Muscle layer of colon (tissue), 2 donors: Measurements from ENCODE around the gene METTL16.

Experiments
- H3K27ac ChIP-seq: one replicate; pipeline ENCODE4 v1.7.0; 2013; ENCODE audit warnings: low read depth, mild to moderate bottlenecking, low read length, moderate library complexity
- H3K27me3 ChIP-seq, 2 donors: one replicate each; pipeline ENCODE4 v1.7.0; 2013; ENCODE audit warnings: low read length in 2 of 2, mild to moderate bottlenecking in 2 of 2; ENCODE audit not compliant: insufficient read depth in 2 of 2, control insufficient read depth in 1 of 2
- H3K36me3 ChIP-seq: one replicate; pipeline ENCODE4 v1.7.0; 2013; ENCODE audit warnings: mild to moderate bottlenecking, low read length; ENCODE audit not compliant: insufficient read depth
- H3K4me1 ChIP-seq: one replicate; pipeline ENCODE4 v1.7.0; 2013; ENCODE audit warnings: mild to moderate bottlenecking, low read length; ENCODE audit not compliant: insufficient read depth
- H3K4me3 ChIP-seq, 2 donors: one replicate each; pipeline ENCODE4 v1.7.0; 2013; ENCODE audit warnings: low read length in 2 of 2, low read depth in 1 of 2, mild to moderate bottlenecking in 1 of 2, moderate library complexity in 1 of 2
- H3K9ac ChIP-seq: one replicate; pipeline ENCODE4 v1.7.0; 2013; ENCODE audit warnings: low read length
- H3K9me3 ChIP-seq: one replicate; pipeline ENCODE4 v1.7.0; 2013; ENCODE audit warnings: mild to moderate bottlenecking, low read length
- donor health status: abdominal sarcoma.
- donor health status: Adenocarcinoma of cecum.

The METTL16 gene

GRCh38 chr17:2372180-2372579 is 139.5 kb downstream of the METTL16 start:
- peaks cover 23% of the 10 kb centered on the region for H3K4me1 ChIP-seq
- H3K27ac ChIP-seq: no peak overlapping the region
- no peaks in the 10 kb centered on the region for H3K9me3 ChIP-seq
- H3K9ac ChIP-seq: no peak overlapping the region
- H3K36me3 ChIP-seq: peaks cover 43% of the 10 kb centered on the region
- H3K4me3 ChIP-seq: no peak overlapping the region
- H3K27me3 ChIP-seq: no peaks in the 10 kb centered on the region

GRCh38 chr17:2371183-2372130 is 140.2 kb downstream of the METTL16 start:
- Histone ChIP-seq H3K4me1 (peaks cover 27% of the 10 kb centered on the region), H3K27me3 (no peaks in the 10 kb centered on the region), H3K9me3 (no peaks in the 10 kb centered on the region), H3K9ac (no peak overlapping the region), H3K36me3 (peaks cover 35% of the 10 kb centered on the region), H3K27ac (no peak overlapping the region), H3K4me3 (no peak overlapping the region)

- Histone ChIP-seq H3K27ac (no peak overlapping the region), H3K27me3 (no peaks in the 10 kb centered on the region), H3K36me3 (peaks cover 28% of the 10 kb centered on the region), H3K9me3 (no peaks in the 10 kb centered on the region), H3K4me3 (no peak overlapping the region), H3K9ac (no peak overlapping the region), H3K4me1 (peaks cover 27% of the 10 kb centered on the region)
Observed at GRCh38 chr17:2370211-2370589, 141.5 kb downstream of the METTL16 start.

GRCh38 chr17:2369551-2370210 is 142.0 kb downstream of the METTL16 start:
- no peaks in the 10 kb centered on the region for H3K9me3 ChIP-seq
- no peaks in the 10 kb centered on the region for H3K27me3 ChIP-seq
- H3K9ac ChIP-seq: no peak overlapping the region
- H3K4me1 ChIP-seq: peaks cover 27% of the 10 kb centered on the region
- no peak overlapping the region for H3K4me3 ChIP-seq
- H3K36me3 ChIP-seq: peaks cover 28% of the 10 kb centered on the region
- no peak overlapping the region for H3K27ac ChIP-seq

GRCh38 chr17:2369039-2369438 is 142.6 kb downstream of the METTL16 start:
- Histone ChIP-seq H3K9me3 (no peaks in the 10 kb centered on the region), H3K27me3 (no peaks in the 10 kb centered on the region), H3K4me1 (peaks cover 33% of the 10 kb centered on the region), H3K27ac (no peak overlapping the region), H3K36me3 (peaks cover 26% of the 10 kb centered on the region), H3K4me3 (no peak overlapping the region), H3K9ac (no peak overlapping the region)

GRCh38 chr17:2368359-2368758 is 143.3 kb downstream of the METTL16 start:
- no peaks in the 10 kb centered on the region for H3K9me3 ChIP-seq
- H3K9ac ChIP-seq: no peak overlapping the region
- no peak overlapping the region for H3K4me3 ChIP-seq
- H3K4me1 ChIP-seq: peaks cover 40% of the 10 kb centered on the region
- H3K27ac ChIP-seq: peak overlapping the region; percentile 48
- peaks cover 23% of the 10 kb centered on the region for H3K36me3 ChIP-seq
- no peaks in the 10 kb centered on the region for H3K27me3 ChIP-seq

- no peaks in the 10 kb centered on the region for H3K9me3 ChIP-seq
- H3K4me3 ChIP-seq: no peak overlapping the region
- peaks cover 22% of the 10 kb centered on the region for H3K36me3 ChIP-seq
- no peak overlapping the region for H3K27ac ChIP-seq
- H3K4me1 ChIP-seq: peaks cover 42% of the 10 kb centered on the region
- H3K9ac ChIP-seq: no peak overlapping the region
- no peaks in the 10 kb centered on the region for H3K27me3 ChIP-seq
Observed at GRCh38 chr17:2366747-2367494, 144.8 kb downstream of the METTL16 start.
